Peyer's patch (tissue), 4 donors: Measurements from ENCODE around the gene LYPD4.

Experiments
- POLR2A ChIP-seq, 2 donors: fragments of 450-650 bp; IDR thresholded peaks; one replicate each; pipeline ENCODE4 v1.5.1; 2017; ENCODE audit warnings: antibody characterized with exemption in 2 of 2, mild to moderate bottlenecking in 2 of 2, moderate library complexity in 2 of 2
- TF ChIP-seq, protein P1 (sequence below), 6 experiments: fragments of 450-650 bp in 4 of 6; fragments of 200-600 bp in 2 of 6; sonication (generic) in 1 of 6; IDR thresholded peaks; one replicate each; pipeline ENCODE4 v1.5.1; 2017 to 2019; ENCODE audit warnings: antibody characterized with exemption in 6 of 6, mild to moderate bottlenecking in 3 of 6, moderate library complexity in 1 of 6

DNA sequence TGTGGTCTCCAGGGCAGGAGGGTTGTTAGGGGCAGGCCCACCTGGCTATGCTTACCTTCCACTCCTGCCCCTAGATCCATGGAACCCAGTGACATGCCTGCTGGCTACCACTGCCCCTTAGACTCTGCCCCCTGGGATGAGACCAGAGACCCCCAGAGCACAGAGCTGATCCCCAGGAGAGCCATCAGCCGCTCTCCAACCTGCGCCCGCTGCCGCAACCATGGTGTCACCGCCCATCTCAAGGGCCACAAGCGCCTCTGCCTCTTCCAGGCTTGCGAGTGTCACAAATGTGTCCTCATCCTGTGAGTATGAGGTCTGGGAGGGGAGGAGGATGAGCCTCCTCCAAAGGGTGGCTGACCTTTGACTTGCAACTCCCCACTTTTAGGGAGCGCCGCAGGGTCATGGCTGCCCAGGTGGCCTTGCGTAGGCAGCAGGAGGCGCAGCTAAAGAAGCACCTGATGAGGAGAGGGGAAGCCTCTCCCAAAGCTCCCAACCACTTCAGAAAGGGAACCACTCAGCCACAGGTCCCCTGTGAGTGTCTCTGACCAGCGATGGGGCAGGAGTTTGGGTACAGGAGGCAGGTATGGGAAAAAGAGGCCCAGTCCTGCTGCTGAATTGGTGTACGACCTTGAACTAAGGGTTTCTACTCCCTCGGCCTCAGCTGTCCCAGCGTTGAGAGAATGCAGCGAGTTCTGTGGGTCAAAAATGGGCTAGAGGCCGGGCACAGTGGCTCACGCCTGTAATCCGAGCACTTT, 3.0 kb upstream of the LYPD4 start:
- TF ChIP-seq, protein P1, sequence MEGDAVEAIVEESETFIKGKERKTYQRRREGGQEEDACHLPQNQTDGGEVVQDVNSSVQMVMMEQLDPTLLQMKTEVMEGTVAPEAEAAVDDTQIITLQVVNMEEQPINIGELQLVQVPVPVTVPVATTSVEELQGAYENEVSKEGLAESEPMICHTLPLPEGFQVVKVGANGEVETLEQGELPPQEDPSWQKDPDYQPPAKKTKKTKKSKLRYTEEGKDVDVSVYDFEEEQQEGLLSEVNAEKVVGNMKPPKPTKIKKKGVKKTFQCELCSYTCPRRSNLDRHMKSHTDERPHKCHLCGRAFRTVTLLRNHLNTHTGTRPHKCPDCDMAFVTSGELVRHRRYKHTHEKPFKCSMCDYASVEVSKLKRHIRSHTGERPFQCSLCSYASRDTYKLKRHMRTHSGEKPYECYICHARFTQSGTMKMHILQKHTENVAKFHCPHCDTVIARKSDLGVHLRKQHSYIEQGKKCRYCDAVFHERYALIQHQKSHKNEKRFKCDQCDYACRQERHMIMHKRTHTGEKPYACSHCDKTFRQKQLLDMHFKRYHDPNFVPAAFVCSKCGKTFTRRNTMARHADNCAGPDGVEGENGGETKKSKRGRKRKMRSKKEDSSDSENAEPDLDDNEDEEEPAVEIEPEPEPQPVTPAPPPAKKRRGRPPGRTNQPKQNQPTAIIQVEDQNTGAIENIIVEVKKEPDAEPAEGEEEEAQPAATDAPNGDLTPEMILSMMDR (IDR thresholded peaks at IDR 0.05): no peak
- no peak for TF ChIP-seq POLR2A (IDR thresholded peaks at IDR 0.05)
